Measurements from ENCODE around the gene MAD1L1.

Gene MAD1L1

DNA sequence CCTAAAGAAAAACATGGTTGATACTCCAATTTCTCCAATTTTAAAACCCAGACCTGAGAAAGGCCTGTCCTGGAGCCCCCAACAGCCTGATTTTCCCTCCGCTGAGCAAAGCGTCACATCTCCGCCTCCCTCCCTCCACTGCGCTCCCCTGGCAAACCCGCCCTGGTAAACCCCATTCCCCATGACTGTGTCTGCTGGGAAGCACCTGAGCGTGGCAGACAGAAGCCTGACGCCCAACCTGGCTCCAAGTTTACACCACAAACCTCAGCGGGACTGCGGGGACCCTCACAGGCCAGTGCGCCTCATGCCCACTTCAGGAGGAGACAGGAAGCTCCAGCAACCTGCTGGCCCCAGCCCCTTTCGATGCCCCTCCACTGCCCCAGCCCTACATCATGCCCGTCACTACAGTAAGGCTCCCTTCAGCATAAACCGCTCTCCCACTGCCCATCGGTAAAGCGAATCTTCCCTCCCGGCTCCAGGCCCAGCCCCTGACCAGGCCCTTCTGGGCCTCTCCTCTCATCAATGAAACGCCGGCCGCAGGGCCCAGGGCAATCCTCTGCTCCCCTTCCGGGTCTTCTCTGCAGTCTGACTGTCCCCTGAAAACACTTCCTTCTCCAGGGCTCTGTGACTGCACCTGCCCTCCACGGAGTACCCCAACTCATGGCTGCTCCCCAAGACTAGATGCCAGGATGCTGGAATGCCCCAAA, 233.3 kb downstream of the MAD1L1 start:
- H3K79me1 ChIP-seq (ENCODE audit: low read length) = peaks cover 9% of the 10 kb centered on the region
- H3K36me3 ChIP-seq (ENCODE audit: control insufficient read depth in 1 of 2, insufficient read depth in 2 of 2, low read length in 2 of 2) = peaks cover 0 to 3% of the 10 kb centered on the region in 2 experiments
- no peak overlapping the region for H3K18ac ChIP-seq (ENCODE audit: low read length)
- no CpG with 5 or more reads among the region's 21 CpGs for WGBS (ENCODE audit: extremely low coverage, insufficient coverage, insufficient read length)
- peaks cover 5% of the 10 kb centered on the region for H3K9me3 ChIP-seq (ENCODE audit: insufficient read depth, low read depth, low read length)
- no peak overlapping the region for H4K91ac ChIP-seq (ENCODE audit: low read depth, low read length)
- no peak overlapping the region for H3K27ac ChIP-seq (ENCODE audit: low read depth, low read length)
- no peak overlapping the region for H2BK5ac ChIP-seq (ENCODE audit: low read depth, low read length, poor library complexity)
- H2BK12ac ChIP-seq (ENCODE audit: low read length) = no peak overlapping the region
- no peak for DNase-seq
- no peak overlapping the region for H3K4me3 ChIP-seq (ENCODE audit: low read depth, low read length)
- H2BK120ac ChIP-seq (ENCODE audit: insufficient read depth, low read length, poor library complexity) = no peak overlapping the region
- H3K4ac ChIP-seq (ENCODE audit: low read depth, low read length) = no peak overlapping the region
- H2AK5ac ChIP-seq (ENCODE audit: low read length) = no peak overlapping the region
- H3K4me2 ChIP-seq (ENCODE audit: low read length) = no peak overlapping the region
- H2AFZ ChIP-seq (ENCODE audit: insufficient read depth, low read length, poor library complexity) = no peak overlapping the region
- no peak overlapping the region for H3K23ac ChIP-seq (ENCODE audit: low read length)
- H4K12ac ChIP-seq (ENCODE audit: low read depth, low read length) = no peak overlapping the region
- H4K8ac ChIP-seq (ENCODE audit: low read depth, low read length) = no peak overlapping the region
- no peak overlapping the region for H3K9ac ChIP-seq (ENCODE audit: low read length)
- H3K79me2 ChIP-seq (ENCODE audit: control insufficient read depth, insufficient read depth, low read length, poor library complexity) = no peaks in the 10 kb centered on the region
- no peaks in the 10 kb centered on the region for H3K27me3 ChIP-seq (ENCODE audit: insufficient read depth, low read length)
- no peak overlapping the region for H3K14ac ChIP-seq (ENCODE audit: low read length)
- peaks cover 20 to 21% of the 10 kb centered on the region in 2 experiments for H3K4me1 ChIP-seq (ENCODE audit: control insufficient read depth in 1 of 2, insufficient read depth in 2 of 2, low read length in 2 of 2)

DNA sequence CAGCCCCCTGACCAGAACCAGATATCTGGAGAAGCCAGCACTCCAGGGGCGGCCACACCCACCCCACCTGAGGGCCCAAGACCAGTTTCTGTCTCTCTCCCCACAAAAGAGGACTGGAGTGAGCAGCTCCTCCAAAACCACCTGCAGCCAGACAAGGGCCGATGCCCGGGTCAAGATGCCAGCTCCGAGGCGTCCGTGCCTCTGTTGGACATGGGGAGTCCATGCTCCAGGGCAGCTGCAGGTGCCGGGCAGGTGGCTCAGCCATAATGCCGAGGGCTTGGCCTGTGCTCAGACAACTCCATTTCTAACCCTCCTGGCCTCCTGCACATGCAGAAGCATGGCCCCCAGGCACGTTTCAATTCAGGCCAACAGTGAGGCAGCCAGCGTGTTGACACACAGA, 234.6 kb downstream of the MAD1L1 start:
- no peak for DNase-seq
- Histone ChIP-seq H3K27me3 (ENCODE audit: insufficient read depth, low read length) (no peaks in the 10 kb centered on the region), H3K9ac (ENCODE audit: low read length) (no peak overlapping the region), H3K79me1 (ENCODE audit: low read length) (peaks cover 9% of the 10 kb centered on the region), H2BK12ac (ENCODE audit: low read length) (no peak overlapping the region), H3K4me3 (ENCODE audit: low read depth, low read length) (no peak overlapping the region), H3K23ac (ENCODE audit: low read length) (no peak overlapping the region), H3K4ac (ENCODE audit: low read depth, low read length) (no peak overlapping the region), H4K8ac (ENCODE audit: low read depth, low read length) (no peak overlapping the region), H3K27ac (ENCODE audit: low read depth, low read length) (no peak overlapping the region), H2AFZ (ENCODE audit: insufficient read depth, low read length, poor library complexity) (no peak overlapping the region), H2AK5ac (ENCODE audit: low read length) (no peak overlapping the region), H3K9me3 (ENCODE audit: insufficient read depth, low read depth, low read length) (peaks cover 5% of the 10 kb centered on the region), H4K91ac (ENCODE audit: low read depth, low read length) (no peak overlapping the region), H3K14ac (ENCODE audit: low read length) (no peak overlapping the region), H2BK120ac (ENCODE audit: insufficient read depth, low read length, poor library complexity) (no peak overlapping the region), H3K36me3 (ENCODE audit: control insufficient read depth in 1 of 2, insufficient read depth in 2 of 2, low read length in 2 of 2) (peaks cover 0 to 2% of the 10 kb centered on the region in 2 experiments), H3K79me2 (ENCODE audit: control insufficient read depth, insufficient read depth, low read length, poor library complexity) (no peaks in the 10 kb centered on the region), H3K4me1 (ENCODE audit: control insufficient read depth in 1 of 2, insufficient read depth in 2 of 2, low read length in 2 of 2) (peaks cover 20 to 21% of the 10 kb centered on the region in 2 experiments), H3K4me2 (ENCODE audit: low read length) (no peak overlapping the region), H4K12ac (ENCODE audit: low read depth, low read length) (no peak overlapping the region), H2BK5ac (ENCODE audit: low read depth, low read length, poor library complexity) (no peak overlapping the region), H3K18ac (ENCODE audit: low read length) (no peak overlapping the region)
- no CpG with 5 or more reads among the region's 10 CpGs for WGBS (ENCODE audit: extremely low coverage, insufficient coverage, insufficient read length)

DNA sequence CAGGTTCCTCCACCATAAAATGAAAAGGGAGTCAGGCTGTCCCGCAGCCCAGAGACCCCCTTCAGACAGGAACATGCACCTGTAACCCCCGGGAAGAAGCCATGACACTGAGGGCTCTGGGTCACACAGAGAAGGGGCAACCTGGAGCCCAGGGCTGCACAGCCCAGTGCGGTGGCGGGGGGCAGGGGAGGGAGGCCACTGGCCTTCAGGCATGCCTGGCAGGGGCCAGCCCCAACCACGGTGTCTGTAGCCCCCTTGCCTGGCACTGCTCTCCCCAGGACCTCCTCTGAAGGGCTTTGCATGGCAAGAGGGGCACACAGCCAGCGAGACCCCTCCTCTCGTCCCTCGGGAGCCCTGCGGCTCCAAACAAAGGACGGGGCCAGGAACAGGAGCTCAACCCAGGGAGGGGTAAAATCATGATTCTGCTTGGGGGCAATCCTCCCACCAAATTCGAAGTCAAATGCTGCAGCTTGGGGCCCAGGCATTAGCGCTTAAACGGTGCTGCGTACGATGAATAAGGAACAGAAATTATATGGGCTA, 235.1 kb downstream of the MAD1L1 start:
- Histone ChIP-seq H4K8ac (ENCODE audit: low read depth, low read length) (no peak overlapping the region), H3K14ac (ENCODE audit: low read length) (no peak overlapping the region), H3K4me1 (ENCODE audit: control insufficient read depth in 1 of 2, insufficient read depth in 2 of 2, low read length in 2 of 2) (peaks cover 15 to 20% of the 10 kb centered on the region in 2 experiments), H3K4ac (ENCODE audit: low read depth, low read length) (no peak overlapping the region), H2BK5ac (ENCODE audit: low read depth, low read length, poor library complexity) (no peak overlapping the region), H2BK12ac (ENCODE audit: low read length) (no peak overlapping the region), H3K18ac (ENCODE audit: low read length) (no peak overlapping the region), H3K27me3 (ENCODE audit: insufficient read depth, low read length) (no peaks in the 10 kb centered on the region), H3K79me2 (ENCODE audit: control insufficient read depth, insufficient read depth, low read length, poor library complexity) (no peaks in the 10 kb centered on the region), H3K4me2 (ENCODE audit: low read length) (no peak overlapping the region), H3K9ac (ENCODE audit: low read length) (no peak overlapping the region), H2AFZ (ENCODE audit: insufficient read depth, low read length, poor library complexity) (no peak overlapping the region), H3K4me3 (ENCODE audit: low read depth, low read length) (no peak overlapping the region), H3K23ac (ENCODE audit: low read length) (no peak overlapping the region), H4K91ac (ENCODE audit: low read depth, low read length) (no peak overlapping the region), H3K36me3 (ENCODE audit: control insufficient read depth in 1 of 2, insufficient read depth in 2 of 2, low read length in 2 of 2) (peaks cover 0 to 2% of the 10 kb centered on the region in 2 experiments), H3K79me1 (ENCODE audit: low read length) (peaks cover 7% of the 10 kb centered on the region), H4K12ac (ENCODE audit: low read depth, low read length) (no peak overlapping the region), H2BK120ac (ENCODE audit: insufficient read depth, low read length, poor library complexity) (no peak overlapping the region), H2AK5ac (ENCODE audit: low read length) (no peak overlapping the region), H3K9me3 (ENCODE audit: insufficient read depth, low read depth, low read length) (peaks cover 5% of the 10 kb centered on the region), H3K27ac (ENCODE audit: low read depth, low read length) (no peak overlapping the region)
- no peak for DNase-seq
- WGBS (ENCODE audit: extremely low coverage, insufficient coverage, insufficient read length) = no CpG with 5 or more reads among the region's 15 CpGs

DNA sequence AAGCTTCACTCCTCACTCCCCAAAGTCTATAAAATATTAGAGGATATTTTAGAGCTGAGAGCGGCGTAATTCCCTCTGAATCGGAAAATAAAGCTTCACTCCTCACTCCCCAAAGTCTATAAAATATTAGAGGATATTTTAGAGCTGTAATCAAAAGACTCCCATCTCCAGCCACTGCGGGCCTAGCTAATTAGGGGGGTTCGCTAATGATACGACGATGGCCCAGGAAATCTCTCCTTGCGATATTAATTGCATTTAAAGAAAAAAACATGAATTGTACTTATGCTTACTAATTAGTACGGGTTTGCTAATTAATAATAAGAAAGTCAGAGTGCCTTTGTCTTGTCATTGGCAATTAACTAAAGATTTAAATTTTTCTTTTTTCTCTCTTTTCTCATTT, 235.9 kb downstream of the MAD1L1 start:
- Histone ChIP-seq H2BK120ac (ENCODE audit: insufficient read depth, low read length, poor library complexity) (no peak overlapping the region), H3K79me2 (ENCODE audit: control insufficient read depth, insufficient read depth, low read length, poor library complexity) (no peaks in the 10 kb centered on the region), H3K4ac (ENCODE audit: low read depth, low read length) (no peak overlapping the region), H3K27me3 (ENCODE audit: insufficient read depth, low read length) (no peaks in the 10 kb centered on the region), H3K23ac (ENCODE audit: low read length) (no peak overlapping the region), H3K4me1 (ENCODE audit: control insufficient read depth in 1 of 2, insufficient read depth in 2 of 2, low read length in 2 of 2) (peaks cover 8 to 12% of the 10 kb centered on the region in 2 experiments), H2BK12ac (ENCODE audit: low read length) (no peak overlapping the region), H3K27ac (ENCODE audit: low read depth, low read length) (no peak overlapping the region), H3K18ac (ENCODE audit: low read length) (no peak overlapping the region), H3K9ac (ENCODE audit: low read length) (no peak overlapping the region), H3K9me3 (ENCODE audit: insufficient read depth, low read depth, low read length) (peaks cover 5% of the 10 kb centered on the region), H4K8ac (ENCODE audit: low read depth, low read length) (no peak overlapping the region), H3K4me3 (ENCODE audit: low read depth, low read length) (no peak overlapping the region), H3K4me2 (ENCODE audit: low read length) (no peak overlapping the region), H2AFZ (ENCODE audit: insufficient read depth, low read length, poor library complexity) (no peak overlapping the region), H4K12ac (ENCODE audit: low read depth, low read length) (no peak overlapping the region), H2AK5ac (ENCODE audit: low read length) (no peak overlapping the region), H3K14ac (ENCODE audit: low read length) (no peak overlapping the region), H3K79me1 (ENCODE audit: low read length) (peaks cover 3% of the 10 kb centered on the region), H4K91ac (ENCODE audit: low read depth, low read length) (no peak overlapping the region), H2BK5ac (ENCODE audit: low read depth, low read length, poor library complexity) (no peak overlapping the region), H3K36me3 (ENCODE audit: control insufficient read depth in 1 of 2, insufficient read depth in 2 of 2, low read length in 2 of 2) (peaks cover 0 to 2% of the 10 kb centered on the region in 2 experiments)
- no CpG with 5 or more reads among the region's 9 CpGs for WGBS (ENCODE audit: extremely low coverage, insufficient coverage, insufficient read length)
- no peak for DNase-seq

Data from trophoblast cell (in vitro differentiated cells and primary cell).